NCI-H128 (cell line): ENCODE results near the gene CTAG1A.
"Not testable (repeated sequence)": the region's sequence is repeated elsewhere in the genome, so short reads cannot be mapped to it uniquely, and the experiment has no call there.

ENCODE experiments used
- DNase-seq: peaks from one replicate; lab custom pipeline; 2025; ENCODE audit not compliant: unreplicated experiment; lab: John Stamatoyannopoulos, UW

Gene CTAG1A

DNA sequence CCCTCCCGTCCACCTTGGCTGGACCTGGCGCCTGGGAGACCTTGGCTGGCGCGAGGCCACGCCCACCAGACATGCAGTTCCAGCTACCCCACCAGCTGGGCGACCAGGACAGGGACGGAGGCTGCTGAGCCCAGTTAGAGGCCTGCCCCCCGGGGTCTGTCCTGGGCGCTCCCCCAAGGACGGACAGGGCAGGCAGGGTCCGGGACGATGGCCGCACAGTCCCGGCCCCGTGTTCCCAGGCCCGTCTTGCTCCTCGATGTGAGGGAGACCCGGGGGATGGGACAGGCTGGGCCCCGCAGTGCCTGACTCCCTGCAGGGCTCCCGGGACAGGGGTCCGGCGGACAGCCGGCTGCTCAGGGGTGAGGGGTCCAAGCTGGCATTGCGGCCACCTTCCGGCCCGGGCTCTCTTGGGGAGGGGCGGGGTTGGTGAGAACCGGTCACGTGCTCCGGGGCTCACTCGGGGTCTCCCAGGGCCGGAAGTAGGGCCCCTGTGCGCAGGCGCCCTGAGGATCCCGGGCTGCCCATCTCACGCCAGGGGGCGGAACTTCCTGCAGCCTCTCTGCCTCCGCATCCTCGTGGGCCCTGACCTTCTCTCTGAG lies at the start of gene CTAG1A:
TSS of gene CTAG1A (plus strand) at position 549 of the 599 bp plus-strand sequence. CDS start 74 bp downstream, outside the sequence.
- DNase-seq, result not testable (repeated sequence)

DNA sequence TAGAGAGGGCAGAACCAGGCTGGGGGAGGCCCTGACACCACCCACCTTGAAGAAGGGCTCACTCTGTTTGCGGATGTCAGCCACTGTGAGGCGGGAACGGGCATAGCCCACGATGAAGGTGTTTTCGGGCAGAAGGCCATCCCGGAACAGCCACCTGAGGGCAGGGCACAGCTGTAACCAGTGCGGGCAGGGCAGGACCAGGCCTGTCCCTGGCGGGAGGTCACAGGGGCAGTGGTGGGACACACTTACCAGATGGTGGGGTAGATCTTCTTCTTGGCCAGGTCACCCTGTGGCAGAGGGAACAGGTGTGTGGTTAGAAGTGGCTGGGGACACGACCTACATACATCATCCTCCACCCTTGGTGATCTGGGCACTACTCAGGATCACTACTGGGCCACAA lies 49.0 kb upstream of the CTAG1A start:
- no peak for DNase-seq

DNA sequence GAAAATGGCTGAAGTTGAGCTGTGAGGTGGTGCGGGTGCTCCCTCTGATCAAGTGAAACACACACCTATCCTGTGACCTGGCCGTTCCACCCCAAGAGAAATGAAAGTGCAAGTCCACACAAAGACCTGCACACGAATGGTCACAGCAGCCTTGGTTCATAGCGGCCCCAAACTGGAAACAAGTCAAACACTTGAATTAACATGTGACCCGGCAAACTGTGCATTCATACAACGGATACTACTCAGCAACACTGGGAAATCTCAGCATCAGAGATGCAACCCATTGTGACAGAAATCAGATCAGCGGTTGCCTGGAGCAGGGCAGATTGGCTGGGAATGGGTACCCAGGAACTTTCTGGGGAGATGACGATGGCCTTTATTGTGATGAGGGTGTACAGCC lies 45.9 kb upstream of the CTAG1A start:
- no peak for DNase-seq

DNA sequence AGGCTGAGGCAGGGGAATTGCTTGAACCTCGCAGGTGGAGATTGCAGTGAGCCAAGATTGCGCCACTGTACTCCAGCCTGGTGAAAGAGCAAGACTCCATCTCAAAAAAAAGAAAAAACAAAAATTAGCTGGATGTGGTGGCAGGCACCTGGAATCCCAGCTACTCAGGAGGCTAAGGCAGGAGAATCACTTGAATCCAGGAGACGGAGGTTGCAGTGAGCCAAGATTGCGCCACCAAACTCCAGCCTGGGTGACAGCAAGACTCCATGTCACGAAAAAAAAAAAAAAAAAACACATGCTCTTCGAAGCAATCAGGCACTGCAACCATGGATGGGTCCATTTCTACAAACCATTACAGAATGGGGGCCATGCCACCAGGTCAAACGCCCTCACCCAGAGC lies 44.6 kb upstream of the CTAG1A start:
- DNase-seq, result not testable (repeated sequence)

DNA sequence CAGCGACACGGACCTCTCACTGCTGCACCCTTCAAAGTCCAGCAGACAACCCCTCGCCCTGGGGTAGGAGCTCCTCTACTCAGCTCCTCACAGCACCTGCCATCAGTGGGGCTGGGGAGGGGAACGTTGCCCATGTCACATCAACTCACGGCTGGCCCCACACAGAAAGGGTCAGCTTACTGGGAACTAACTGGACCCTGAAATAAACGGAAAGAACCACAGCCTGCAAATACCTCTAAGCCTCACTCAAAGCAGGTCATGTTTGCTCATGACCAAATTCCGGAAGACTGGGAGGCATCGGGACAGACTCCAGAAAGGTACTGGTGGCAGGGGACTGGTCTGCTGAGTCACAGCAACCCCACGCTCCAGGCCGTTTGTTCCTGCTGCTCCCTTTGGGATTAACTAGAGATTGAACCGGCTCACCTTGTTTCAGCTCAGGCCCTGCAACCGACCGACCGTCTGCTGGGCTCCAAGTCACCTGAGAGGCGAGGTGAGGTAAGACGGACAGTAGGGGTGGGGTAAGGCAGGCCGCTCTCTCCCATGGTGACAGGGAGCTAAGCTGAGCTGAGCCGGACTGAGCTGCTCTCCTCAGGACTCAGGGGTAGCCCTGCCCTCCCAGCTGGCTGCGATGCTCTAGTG lies 43.9 kb upstream of the CTAG1A start:
- DNase-seq, result no peak

DNA sequence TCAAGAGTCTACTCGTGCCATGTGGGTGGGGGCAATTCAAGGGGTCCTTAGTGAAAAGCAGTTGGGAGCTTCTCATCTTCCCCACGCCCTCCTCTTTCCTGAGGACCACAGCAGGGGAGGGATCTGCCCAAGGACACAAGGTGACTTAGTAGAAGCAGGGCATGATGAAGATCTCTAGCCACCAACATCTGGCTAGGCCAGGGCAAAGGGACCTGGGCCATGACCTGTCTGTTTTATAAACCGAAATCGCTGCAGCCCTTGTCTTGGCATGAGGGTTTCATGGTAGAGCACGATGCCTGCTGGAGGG lies 43.4 kb upstream of the CTAG1A start:
- DNase-seq, result no peak

DNA sequence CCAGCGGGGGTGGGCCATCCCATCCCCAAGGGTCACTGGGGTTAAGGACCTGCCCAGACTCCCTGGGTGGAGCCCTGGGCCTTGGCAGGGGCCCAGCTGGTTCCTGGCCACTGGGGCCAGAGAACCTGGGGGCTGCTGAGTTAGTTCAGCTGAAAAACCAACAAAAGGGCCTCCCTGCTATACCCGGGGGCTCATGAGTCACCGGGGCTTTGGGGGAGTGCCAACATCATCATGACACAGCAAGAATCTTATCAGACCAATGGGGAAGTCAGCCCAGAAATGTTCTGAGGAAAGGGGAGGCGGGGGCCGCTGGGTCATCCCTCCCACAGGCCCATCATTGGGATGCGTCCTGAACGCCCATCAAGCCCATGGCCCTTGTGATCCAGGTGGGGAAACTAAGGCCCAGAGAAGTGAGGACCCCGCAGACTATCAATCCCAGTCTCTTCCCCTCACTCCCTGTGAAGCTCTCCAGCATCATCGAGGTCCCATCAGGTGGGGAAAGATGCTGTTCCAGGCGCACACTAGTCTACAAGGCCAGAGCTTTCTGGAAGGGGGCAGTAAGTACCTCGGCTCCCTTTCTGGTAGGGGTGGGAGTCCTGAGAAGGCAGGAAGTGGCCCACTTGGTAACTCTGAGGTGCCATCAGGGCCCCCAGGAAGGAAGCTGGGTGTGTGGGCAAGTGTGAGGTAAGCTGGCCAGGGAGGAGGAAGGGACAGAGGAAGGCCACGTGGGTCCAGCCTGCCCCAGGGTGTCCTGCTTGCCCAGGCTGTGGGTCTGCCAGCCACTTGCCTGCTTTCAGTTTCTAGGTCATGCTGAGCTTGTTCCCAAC lies 42.8 kb upstream of the CTAG1A start:
- no peak for DNase-seq

DNA sequence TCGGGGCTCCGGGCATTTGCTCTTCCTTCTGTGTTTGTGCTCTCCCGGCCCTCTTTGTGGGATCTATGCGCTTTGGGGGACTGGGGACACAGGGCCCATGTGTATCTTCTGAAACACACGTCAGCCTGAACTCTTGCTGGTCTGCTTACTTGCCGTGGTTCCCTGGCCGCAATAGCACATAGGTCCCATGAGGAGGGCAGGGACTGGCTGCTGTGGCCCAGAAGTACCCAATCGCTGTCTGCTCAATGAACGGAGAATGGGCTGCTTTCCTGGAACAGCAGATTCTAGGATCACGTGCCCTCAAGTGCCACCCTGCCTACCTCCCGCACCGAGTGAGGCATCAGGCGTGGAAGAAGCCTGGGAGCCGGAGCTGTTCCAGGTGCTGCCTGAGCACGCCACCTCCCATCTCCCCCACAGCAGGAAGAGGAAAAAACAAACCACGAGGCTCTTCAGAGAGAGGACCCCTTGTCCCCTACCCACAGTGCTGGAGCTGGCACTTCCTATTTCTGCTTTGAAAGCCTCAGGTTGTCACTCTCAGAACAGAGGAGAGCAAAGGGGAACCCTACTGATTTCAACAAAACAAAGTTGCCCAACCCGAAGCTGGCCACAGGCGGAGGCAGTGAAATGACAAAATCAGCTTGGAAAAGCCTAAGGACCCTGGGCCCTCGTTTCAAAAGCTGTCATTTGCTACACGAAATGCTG lies 42.1 kb upstream of the CTAG1A start:
- no peak for DNase-seq

DNA sequence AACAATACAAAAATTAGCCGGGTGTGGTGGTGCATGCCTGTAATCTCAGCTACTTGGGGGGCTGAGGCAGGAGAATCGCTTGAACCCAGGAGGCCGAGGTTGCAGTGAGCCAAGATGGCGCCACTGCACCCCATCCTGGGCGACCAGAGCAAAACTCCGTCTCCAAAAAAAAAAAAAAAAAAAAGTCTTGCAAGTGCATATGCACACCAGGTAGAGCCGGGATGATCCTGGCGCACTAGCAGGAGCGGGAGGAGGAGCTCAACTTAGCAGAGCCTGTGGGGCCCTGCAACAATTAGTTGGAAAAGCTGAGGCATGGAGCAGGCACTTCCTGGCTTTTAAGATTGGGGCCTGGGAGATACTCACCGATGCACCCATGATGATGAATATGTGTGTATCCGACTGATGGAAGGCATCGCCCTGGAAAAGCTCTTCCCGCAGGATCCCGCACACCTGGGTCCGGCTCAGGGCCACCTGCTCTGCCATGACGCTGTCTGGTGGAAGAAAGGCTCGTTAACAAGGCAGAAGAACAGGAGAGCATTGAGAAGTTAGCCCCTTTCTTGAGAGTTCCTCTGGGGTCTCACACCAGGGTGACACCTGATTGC lies 39.2 kb upstream of the CTAG1A start:
- no peak for DNase-seq

DNA sequence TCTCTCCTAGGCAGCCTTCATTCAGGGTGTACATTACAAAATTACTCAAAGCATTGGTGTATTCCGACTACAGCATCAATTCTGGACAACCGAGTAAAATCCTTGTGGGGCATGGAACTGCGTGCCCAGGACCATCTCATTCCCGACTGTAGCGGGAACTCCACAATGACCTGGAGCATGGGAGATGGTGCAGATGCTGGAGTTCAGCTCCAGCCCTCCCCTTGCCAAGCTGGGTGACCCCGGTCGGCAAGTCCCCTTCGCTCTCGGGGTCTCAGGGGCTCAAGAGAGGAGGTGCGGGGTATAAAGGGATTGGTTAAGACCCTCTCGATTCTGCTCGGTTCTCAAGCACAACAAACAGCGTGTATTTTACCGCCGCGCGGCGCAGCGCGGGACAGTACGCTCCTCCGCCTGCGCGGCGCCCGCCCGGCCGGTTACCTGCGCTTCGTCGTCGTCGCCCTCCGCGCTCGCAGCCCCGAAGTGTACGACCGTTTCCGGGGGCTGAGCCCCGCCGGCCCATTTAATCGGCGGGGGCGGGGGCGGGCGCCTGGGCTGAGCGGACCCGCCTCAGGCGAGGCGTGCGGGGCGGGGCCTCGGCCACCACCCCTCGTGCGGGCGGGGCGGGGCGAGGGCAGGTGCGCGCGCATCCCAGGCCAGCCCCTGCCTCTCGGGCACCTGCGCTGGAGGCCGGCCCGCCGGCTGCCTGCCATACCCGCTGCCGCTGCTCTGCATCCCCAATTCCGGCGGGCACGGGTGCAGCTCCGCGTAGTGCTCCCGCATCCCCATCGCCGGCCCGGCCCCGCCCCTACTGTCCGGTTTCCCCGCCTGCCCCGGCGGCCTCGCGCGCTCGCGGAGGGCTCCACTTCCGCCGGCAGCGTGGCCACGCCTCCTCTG lies 38.3 kb upstream of the CTAG1A start, which contains the start of gene G6PD:
TSS of gene G6PD (minus strand) at position 493 of the 891 bp plus-strand sequence. CDS start 691 bp downstream, outside the sequence.
- peak; percentile 31 for DNase-seq

DNA sequence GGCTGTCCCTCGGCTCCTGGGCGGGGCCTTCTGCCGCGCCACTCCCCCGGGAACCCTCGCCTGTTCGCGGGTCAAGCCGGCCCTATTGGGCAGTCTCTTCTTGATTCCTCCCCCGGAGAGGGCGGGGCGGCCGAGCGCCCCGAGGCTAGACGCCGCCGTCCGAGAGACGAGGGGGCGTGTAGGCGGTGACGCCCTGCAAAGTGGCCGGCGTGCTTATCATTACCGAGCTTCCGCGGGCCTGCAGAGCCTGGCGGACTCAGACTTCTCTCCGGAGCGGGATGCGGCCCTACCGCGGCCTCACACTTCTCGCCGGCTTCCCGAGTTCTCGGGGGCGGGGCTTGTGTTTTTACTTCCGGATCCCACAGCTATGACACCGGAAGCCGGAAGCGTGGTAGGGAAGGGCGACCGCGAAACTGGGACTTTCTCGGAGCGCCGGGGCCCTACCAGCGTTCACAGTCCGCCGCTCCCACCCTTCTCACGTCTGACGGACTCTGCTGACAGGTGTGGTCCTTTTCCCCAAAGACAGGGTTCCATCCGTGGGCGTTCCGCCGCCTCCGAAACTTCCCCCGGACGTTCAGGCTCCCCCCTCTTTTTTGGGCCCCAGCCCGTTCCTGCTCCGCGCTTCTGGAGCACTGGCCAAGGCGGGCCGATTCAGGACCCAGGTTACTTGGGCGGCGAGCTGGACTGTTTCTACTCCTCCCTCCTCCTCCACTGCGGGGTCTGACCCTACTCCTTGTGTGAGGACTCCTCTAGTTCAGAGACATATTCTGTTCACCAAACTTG lies 37.5 kb upstream of the CTAG1A start, which contains the start of gene IKBKG:
TSS of gene IKBKG (plus strand) at position 376 of the 783 bp plus-strand sequence. CDS start 4,383 bp downstream, outside the sequence.
- DNase-seq, result peak; percentile 83

DNA sequence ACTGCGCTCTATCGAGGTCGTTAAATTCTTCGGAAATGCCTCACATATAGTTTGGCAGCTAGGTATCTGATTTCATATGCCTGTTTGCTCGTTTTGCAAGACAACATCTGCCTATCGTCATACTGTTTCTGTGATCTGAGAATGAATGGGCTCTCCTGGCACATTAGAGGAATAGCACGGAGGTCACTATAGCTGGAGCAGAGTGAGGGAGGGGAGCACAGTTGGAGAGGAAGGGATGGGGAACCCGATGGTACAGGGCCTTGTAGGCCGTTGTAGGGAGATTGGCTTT lies 37.0 kb upstream of the CTAG1A start:
- no peak for DNase-seq

DNA sequence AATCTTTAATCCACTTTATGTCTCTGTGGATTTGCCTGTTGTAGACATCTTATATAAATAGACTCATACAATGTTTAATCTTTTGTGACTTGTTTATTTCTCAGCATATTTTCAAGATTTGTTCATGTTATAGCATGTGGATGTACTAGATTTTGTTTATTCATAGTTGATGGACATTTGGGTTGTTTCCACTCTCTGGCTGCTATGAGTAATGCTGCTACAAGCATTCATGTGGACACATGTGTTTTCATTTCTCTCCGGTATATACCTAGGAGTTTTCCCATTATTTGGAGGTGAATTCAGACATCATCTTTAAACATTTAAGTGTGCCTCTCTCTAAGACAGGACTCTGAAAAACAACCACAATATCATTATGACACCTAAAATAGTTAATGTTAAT lies 35.2 kb upstream of the CTAG1A start:
- no peak for DNase-seq

DNA sequence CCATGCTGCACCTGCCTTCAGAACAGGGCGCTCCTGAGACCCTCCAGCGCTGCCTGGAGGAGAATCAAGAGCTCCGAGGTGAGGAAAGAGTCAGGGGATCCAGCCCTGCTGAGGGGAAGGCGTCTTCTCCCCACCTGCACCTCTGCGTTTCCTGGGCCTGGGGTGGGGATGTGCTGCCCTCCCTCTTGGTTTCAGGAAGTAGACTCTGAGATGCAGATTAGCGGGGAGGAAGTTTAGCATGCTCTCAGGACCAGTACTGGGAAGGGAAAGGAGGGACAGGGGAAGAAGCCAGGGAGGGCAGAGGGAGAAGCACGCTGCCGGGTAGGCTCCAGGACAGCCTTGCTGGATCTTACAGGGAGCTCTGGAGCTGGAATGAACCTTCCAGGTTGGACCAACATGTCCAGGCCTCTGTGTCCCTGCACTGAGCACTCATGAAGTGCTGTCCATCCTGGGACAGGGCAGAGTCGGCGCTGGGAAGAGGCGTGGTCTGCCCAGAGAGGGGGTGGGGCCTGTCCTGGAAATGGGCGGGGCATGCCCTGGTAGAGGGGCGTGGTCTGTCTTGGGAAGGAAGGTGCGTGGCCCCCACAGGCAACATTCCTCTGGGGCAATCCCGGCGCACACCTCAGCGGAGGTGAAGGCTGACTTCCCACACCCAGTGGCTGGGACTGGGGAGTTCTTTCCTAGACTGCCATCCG lies 32.7 kb upstream of the CTAG1A start:
- not testable (repeated sequence) for DNase-seq

DNA sequence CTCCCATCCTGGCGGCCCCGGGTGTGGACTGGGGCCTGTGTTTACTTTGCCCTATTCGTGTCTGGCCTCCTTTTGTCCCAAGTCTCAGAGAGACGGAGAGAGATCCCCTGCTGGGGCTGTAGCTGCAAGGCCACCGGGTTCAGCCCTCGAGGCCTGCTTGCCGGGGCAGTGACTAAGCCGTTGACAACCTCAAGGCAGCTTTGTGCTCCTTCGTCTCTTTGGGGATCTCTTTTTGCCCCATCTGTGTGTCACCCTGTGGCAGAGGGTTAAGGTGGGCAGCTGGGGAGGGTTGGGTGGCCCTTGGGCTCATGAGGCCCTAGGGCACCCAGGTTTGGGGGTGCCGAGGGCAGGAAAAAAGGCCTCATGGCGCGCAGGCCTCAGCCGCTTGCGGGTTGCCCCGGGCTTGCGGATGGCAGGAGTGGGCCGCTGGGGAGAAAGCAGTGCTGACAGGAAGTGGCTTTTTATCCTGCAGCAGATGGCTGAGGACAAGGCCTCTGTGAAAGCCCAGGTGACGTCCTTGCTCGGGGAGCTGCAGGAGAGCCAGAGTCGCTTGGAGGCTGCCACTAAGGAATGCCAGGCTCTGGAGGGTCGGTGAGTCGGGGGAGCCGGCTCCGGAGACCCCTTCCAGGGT lies 26.8 kb upstream of the CTAG1A start:
- not testable (repeated sequence) for DNase-seq

DNA sequence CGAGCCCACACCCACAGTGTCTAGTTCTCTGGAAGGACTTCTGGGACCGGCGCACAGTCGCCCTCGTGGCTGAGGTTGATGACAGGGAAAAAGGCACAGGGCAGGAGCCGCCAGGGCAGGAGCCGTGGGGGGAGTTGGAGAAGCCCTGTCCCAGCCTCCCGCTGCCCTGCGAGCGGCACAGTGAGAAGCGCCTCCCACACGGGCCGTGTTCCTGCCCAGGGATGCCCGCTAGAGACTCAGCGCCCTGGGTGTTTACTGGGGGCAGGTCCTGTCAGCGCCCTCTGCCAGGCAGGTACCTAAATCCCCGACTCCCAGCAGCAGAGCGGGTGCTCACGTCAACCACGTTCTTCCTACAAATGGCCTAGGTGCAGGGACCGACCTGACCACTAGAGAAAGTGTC lies 26.0 kb upstream of the CTAG1A start:
- DNase-seq, result not testable (repeated sequence)

DNA sequence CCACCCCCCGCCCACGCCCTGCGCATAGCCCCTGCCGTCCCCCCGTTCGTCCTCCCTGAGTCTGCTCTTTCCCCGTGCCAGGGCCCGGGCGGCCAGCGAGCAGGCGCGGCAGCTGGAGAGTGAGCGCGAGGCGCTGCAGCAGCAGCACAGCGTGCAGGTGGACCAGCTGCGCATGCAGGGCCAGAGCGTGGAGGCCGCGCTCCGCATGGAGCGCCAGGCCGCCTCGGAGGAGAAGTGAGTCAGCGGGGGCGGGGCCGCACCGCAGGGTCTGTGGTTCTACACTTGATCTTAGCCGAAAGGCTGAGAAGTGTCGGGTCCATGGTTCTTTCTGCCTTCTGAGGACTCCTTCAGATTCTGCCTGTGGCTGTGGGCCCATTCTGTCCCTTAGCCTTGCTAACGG lies 24.6 kb upstream of the CTAG1A start:
- not testable (repeated sequence) for DNase-seq

DNA sequence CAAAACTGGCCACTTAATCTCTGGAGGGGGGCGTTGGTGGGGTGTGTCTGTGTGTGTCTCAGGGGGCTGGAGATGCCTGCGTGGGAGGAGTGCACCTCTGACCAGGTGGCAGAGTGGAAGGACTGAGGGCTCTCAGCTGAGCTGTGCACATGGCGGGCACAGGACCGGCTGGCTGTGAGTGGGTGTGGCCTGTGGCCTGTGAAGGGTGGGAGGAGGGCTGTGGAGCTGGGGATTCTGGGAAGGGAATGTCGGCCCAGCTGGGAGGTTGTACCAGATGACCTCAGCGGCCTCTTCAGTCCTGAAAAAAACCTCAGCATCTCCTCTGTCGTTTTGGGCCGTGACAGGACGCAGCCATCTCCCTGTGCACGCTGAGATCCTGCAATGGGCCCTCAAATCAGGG lies 22.6 kb upstream of the CTAG1A start:
- not testable (repeated sequence) for DNase-seq
